Thoracic aorta (tissue), 2 donors: ENCODE results near the gene TRIM31. TPM values are rescaled to one million over a fixed set of nuclear protein-coding genes. Genes with fewer than 3 reads are reported as not detected.

Experiments
- ATAC-seq: fragments of 150-250 bp; one replicate; pipeline ENCODE4 v1.8.0; 2017; ENCODE audit warnings: low read depth; ENCODE audit not compliant: insufficient number of reproducible peaks, low FRiP score
- DNase-seq: peaks from one replicate; pipeline ENCODE4 v3.0.0-alpha.2; 2020; ENCODE audit warnings: low spot score
- H3K27ac ChIP-seq, 2 donors: fragments of 200-600 bp; sonication (generic); 1 replicate in 1 of 2; 2 replicates in 1 of 2; pipeline ENCODE4 v1.5.1; 2016; ENCODE audit warnings: mild to moderate bottlenecking in 2 of 2, moderate library complexity in 2 of 2
- H3K27me3 ChIP-seq: fragments of 200-600 bp; sonication (generic); replicated peaks from 2 replicates; pipeline ENCODE4 v1.6.0; 2016; ENCODE audit warnings: mild to moderate bottlenecking; ENCODE audit not compliant: insufficient read depth
- H3K36me3 ChIP-seq: fragments of 200-600 bp; sonication (generic); one replicate; pipeline ENCODE4 v1.5.1; 2016
- H3K4me1 ChIP-seq, 2 donors: fragments of 200-600 bp; sonication (generic); 1 replicate in 1 of 2; 2 replicates in 1 of 2; pipeline versions ENCODE4 v1.5.1 to v1.6.0; 2016; ENCODE audit warnings: low read depth in 2 of 2, mild to moderate bottlenecking in 1 of 2; ENCODE audit not compliant: control insufficient read depth in 1 of 2
- H3K4me3 ChIP-seq: fragments of 200-600 bp; sonication (generic); 2 replicates; pipeline ENCODE4 v1.5.1; 2016; ENCODE audit warnings: mild to moderate bottlenecking
- H3K9me3 ChIP-seq: fragments of 200-600 bp; sonication (generic); 2 replicates; pipeline ENCODE4 v1.5.1; 2016
- CTCF ChIP-seq: fragments of 200-600 bp; sonication (generic); IDR thresholded peaks from one replicate; pipeline ENCODE4 v1.5.1; 2019; ENCODE audit warnings: antibody characterized with exemption
- total RNA-seq, 2 donors: library from RNA; depleted of rRNA; stranded (reverse); fragments of >200 nt; gene quantifications; one replicate each; pipeline versions ENCODE4 v1.1.0 to v1.2.3, GENCODE V29; 2016

The TRIM31 gene
- 1 to 10 TPM in 1 of 2 donors, not detected in 1; 2.0 TPM for total RNA-seq

- no peak for TF ChIP-seq CTCF
- DNase-seq, result no peak
- H3K4me3 ChIP-seq, result no peak within 1 kb of the TSS
- H3K36me3 ChIP-seq, result no peaks in the 10 kb centered on the region
- no peaks in the 10 kb centered on the region for H3K4me1 ChIP-seq
- no peaks in the 10 kb centered on the region for H3K27me3 ChIP-seq
- ATAC-seq, result no peak
- no peaks in the 10 kb centered on the region for H3K9me3 ChIP-seq
- no peak within 1 kb of the TSS for H3K27ac ChIP-seq
Measured at GRCh38 chr6:30113003-30113759, at the start of gene TRIM31. Gene TRIM31 (minus strand): TSS chr6:30113090. CDS start chr6:30112805, 285 bp downstream.

GRCh38 chr6:30162265-30163089 lies 49.6 kb upstream of the TRIM31 start:
- Histone ChIP-seq H3K27me3 (no peaks in the 10 kb centered on the region), H3K36me3 (no peaks in the 10 kb centered on the region), H3K4me3 (no peak overlapping the region), H3K9me3 (no peaks in the 10 kb centered on the region), H3K27ac (no peak overlapping the region), H3K4me1 (no peaks in the 10 kb centered on the region)
- DNase-seq, result no peak
- TF ChIP-seq CTCF, result no peak
- no peak for ATAC-seq

- Histone ChIP-seq H3K27ac (no peak within 1 kb of the TSS), H3K9me3 (no peaks in the 10 kb centered on the region), H3K36me3 (no peaks in the 10 kb centered on the region), H3K27me3 (no peaks in the 10 kb centered on the region), H3K4me1 (no peaks in the 10 kb centered on the region), H3K4me3 (no peak within 1 kb of the TSS)
- ATAC-seq (no peak), DNase-seq (no peak)
- no peak for TF ChIP-seq CTCF
Measured at GRCh38 chr6:30160785-30161531, 48.1 kb upstream of the TRIM31 start, which contains the start of gene TRIM10. Gene TRIM10 (minus strand): TSS chr6:30161211. CDS start chr6:30160858, 353 bp downstream.

- no peak overlapping the region for H3K4me3 ChIP-seq
- no peaks in the 10 kb centered on the region for H3K4me1 ChIP-seq
- no peak for TF ChIP-seq CTCF
- H3K36me3 ChIP-seq, result no peaks in the 10 kb centered on the region
- ATAC-seq (no peak), DNase-seq (no peak)
- H3K9me3 ChIP-seq, result no peaks in the 10 kb centered on the region
- H3K27ac ChIP-seq, result no peak overlapping the region
- no peaks in the 10 kb centered on the region for H3K27me3 ChIP-seq
Measured at GRCh38 chr6:30160008-30160784, 47.3 kb upstream of the TRIM31 start.
